ENCODE results near the gene CPLX3. TPM values are rescaled to one million over a fixed set of nuclear protein-coding genes. Genes with fewer than 3 reads are reported as not detected.

The CPLX3 gene
- total RNA-seq, 1 donor from 2014 or later = not detected

GRCh38 chr15:74821091-74821789 is 5.2 kb upstream of the CPLX3 start:
- H3K27ac Mint-ChIP-seq (ENCODE audit: unreplicated experiment) = no peak overlapping the region
- peaks cover 14% of the 10 kb centered on the region for H3K27me3 Mint-ChIP-seq (ENCODE audit: unreplicated experiment)
- no peak for DNase-seq (ENCODE audit: extremely low spot score, unreplicated experiment)
- no peaks in the 10 kb centered on the region for H3K36me3 Mint-ChIP-seq (ENCODE audit: unreplicated experiment)
- H3K4me3 Mint-ChIP-seq (ENCODE audit: unreplicated experiment) = no peak overlapping the region
- H3K4me1 Mint-ChIP-seq (ENCODE audit: unreplicated experiment) = peaks cover 3% of the 10 kb centered on the region
- TF ChIP-seq CTCF (IDR thresholded peaks at IDR 0.05) = no peak
- no peaks in the 10 kb centered on the region for H3K9me3 Mint-ChIP-seq (ENCODE audit: unreplicated experiment)

- no peak for TF ChIP-seq CTCF (IDR thresholded peaks at IDR 0.05)
- peaks cover 3% of the 10 kb centered on the region for H3K4me1 Mint-ChIP-seq (ENCODE audit: unreplicated experiment)
- peaks cover 16% of the 10 kb centered on the region for H3K27me3 Mint-ChIP-seq (ENCODE audit: unreplicated experiment)
- H3K4me3 Mint-ChIP-seq (ENCODE audit: unreplicated experiment) = no peak overlapping the region
- no peaks in the 10 kb centered on the region for H3K9me3 Mint-ChIP-seq (ENCODE audit: unreplicated experiment)
- H3K27ac Mint-ChIP-seq (ENCODE audit: unreplicated experiment) = no peak overlapping the region
- DNase-seq (ENCODE audit: extremely low spot score, unreplicated experiment) = no peak
- H3K36me3 Mint-ChIP-seq (ENCODE audit: unreplicated experiment) = no peaks in the 10 kb centered on the region
Measured at GRCh38 chr15:74821790-74822158, 4.7 kb upstream of the CPLX3 start.

- Mint-ChIP-seq H3K4me3 (ENCODE audit: unreplicated experiment) (no peak overlapping the region), H3K27ac (ENCODE audit: unreplicated experiment) (no peak overlapping the region), H3K4me1 (ENCODE audit: unreplicated experiment) (peaks cover 3% of the 10 kb centered on the region), H3K9me3 (ENCODE audit: unreplicated experiment) (no peaks in the 10 kb centered on the region), H3K27me3 (ENCODE audit: unreplicated experiment) (peaks cover 16% of the 10 kb centered on the region), H3K36me3 (ENCODE audit: unreplicated experiment) (no peaks in the 10 kb centered on the region)
- TF ChIP-seq CTCF (IDR thresholded peaks at IDR 0.05) = no peak
- no peak for DNase-seq (ENCODE audit: extremely low spot score, unreplicated experiment)
Measured at GRCh38 chr15:74822233-74822632, 4.2 kb upstream of the CPLX3 start.

GRCh38 chr15:74823324-74823723 is 3.1 kb upstream of the CPLX3 start:
- H3K4me1 Mint-ChIP-seq (ENCODE audit: unreplicated experiment) = no peaks in the 10 kb centered on the region
- H3K36me3 Mint-ChIP-seq (ENCODE audit: unreplicated experiment) = no peaks in the 10 kb centered on the region
- no peak for TF ChIP-seq CTCF (IDR thresholded peaks at IDR 0.05)
- no peak for DNase-seq (ENCODE audit: extremely low spot score, unreplicated experiment)
- H3K27ac Mint-ChIP-seq (ENCODE audit: unreplicated experiment) = no peak overlapping the region
- peaks cover 18% of the 10 kb centered on the region for H3K27me3 Mint-ChIP-seq (ENCODE audit: unreplicated experiment)
- H3K4me3 Mint-ChIP-seq (ENCODE audit: unreplicated experiment) = no peak overlapping the region
- H3K9me3 Mint-ChIP-seq (ENCODE audit: unreplicated experiment) = no peaks in the 10 kb centered on the region

GRCh38 chr15:74824976-74825375 is 1.5 kb upstream of the CPLX3 start:
- no peaks in the 10 kb centered on the region for H3K9me3 Mint-ChIP-seq (ENCODE audit: unreplicated experiment)
- H3K27me3 Mint-ChIP-seq (ENCODE audit: unreplicated experiment) = peaks cover 18% of the 10 kb centered on the region
- no peaks in the 10 kb centered on the region for H3K36me3 Mint-ChIP-seq (ENCODE audit: unreplicated experiment)
- TF ChIP-seq CTCF (IDR thresholded peaks at IDR 0.05) = no peak
- H3K27ac Mint-ChIP-seq (ENCODE audit: unreplicated experiment) = no peak overlapping the region
- H3K4me3 Mint-ChIP-seq (ENCODE audit: unreplicated experiment) = no peak overlapping the region
- DNase-seq (ENCODE audit: extremely low spot score, unreplicated experiment) = no peak
- no peaks in the 10 kb centered on the region for H3K4me1 Mint-ChIP-seq (ENCODE audit: unreplicated experiment)
